ENCODE measurements around the gene TBC1D2B.
"Not testable (repeated sequence)": the region's sequence is repeated elsewhere in the genome, so short reads cannot be mapped to it uniquely, and the experiment has no call there.

TBC1D2B gene

DNA sequence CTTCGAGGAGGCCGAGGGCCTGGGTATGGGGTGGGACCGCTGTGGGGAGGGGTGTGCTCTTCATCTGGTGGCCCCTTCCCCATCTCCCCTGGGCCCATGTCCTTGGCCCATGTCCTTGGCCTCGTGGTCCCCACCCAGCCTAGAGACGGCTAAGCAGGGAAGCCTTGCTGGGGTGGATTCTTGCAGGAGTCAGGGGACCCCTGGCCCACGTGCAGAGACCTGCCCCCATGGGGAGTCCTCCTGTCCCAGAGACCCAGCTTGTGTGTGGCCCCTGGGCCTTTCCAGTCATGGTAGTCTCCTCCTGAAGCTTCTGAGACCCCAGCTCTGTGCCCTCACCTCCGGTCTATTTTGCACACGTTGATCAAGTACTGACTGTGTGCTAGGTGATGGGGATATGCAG is 97.4 kb downstream of the TBC1D2B start:
- H3K4me3 Mint-ChIP-seq: no peak overlapping the region
- peaks cover 8% of the 10 kb centered on the region for H3K4me1 Mint-ChIP-seq
- H3K9me3 Mint-ChIP-seq: no peaks in the 10 kb centered on the region
- no peak for TF ChIP-seq CTCF (IDR thresholded peaks at IDR 0.05; ENCODE audit: unreplicated experiment in 3 of 3)
- H3K27ac Mint-ChIP-seq: no peak overlapping the region
- no peaks in the 10 kb centered on the region for H3K36me3 Mint-ChIP-seq (ENCODE audit: low read depth)
- H3K27me3 Mint-ChIP-seq (ENCODE audit: low read depth): peaks cover 14% of the 10 kb centered on the region

GRCh38 chr15:77979157-77979556 is 98.4 kb downstream of the TBC1D2B start:
- H3K27ac Mint-ChIP-seq; H3K4me3 Mint-ChIP-seq; H3K4me1 Mint-ChIP-seq; H3K9me3 Mint-ChIP-seq; H3K36me3 Mint-ChIP-seq (ENCODE audit: low read depth): not testable (repeated sequence)
- H3K27me3 Mint-ChIP-seq (ENCODE audit: low read depth): peaks cover 12% of the 10 kb centered on the region

DNA sequence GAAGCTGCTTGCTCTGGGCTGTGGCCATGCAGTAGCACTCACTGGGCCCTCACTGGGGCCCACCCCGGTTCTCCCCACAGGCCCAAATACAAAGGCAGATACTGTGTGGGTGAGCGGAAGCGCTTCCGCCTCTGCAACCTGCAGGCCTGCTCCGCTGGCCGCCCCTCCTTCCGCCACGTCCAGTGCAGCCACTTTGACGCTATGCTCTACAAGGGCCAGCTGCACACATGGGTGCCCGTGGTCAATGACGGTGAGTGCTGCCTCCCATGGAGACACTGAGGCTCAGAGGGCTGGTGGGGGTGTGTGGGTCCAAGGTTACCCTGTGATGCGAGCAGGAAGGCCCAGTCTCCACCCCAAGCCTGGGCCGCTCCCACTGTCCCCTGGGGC is 98.8 kb downstream of the TBC1D2B start:
- not testable (repeated sequence) for H3K4me3 Mint-ChIP-seq; H3K36me3 Mint-ChIP-seq (ENCODE audit: low read depth); H3K27me3 Mint-ChIP-seq (ENCODE audit: low read depth); H3K9me3 Mint-ChIP-seq; H3K27ac Mint-ChIP-seq; H3K4me1 Mint-ChIP-seq

- not testable (repeated sequence) for H3K27ac Mint-ChIP-seq; H3K9me3 Mint-ChIP-seq; H3K4me3 Mint-ChIP-seq; H3K27me3 Mint-ChIP-seq (ENCODE audit: low read depth); H3K36me3 Mint-ChIP-seq (ENCODE audit: low read depth); H3K4me1 Mint-ChIP-seq
These were observed 99.4 kb downstream of the TBC1D2B start for GRCh38 chr15:77977903-77978758.

- H3K27me3 Mint-ChIP-seq (ENCODE audit: low read depth); H3K9me3 Mint-ChIP-seq; H3K4me3 Mint-ChIP-seq; H3K36me3 Mint-ChIP-seq (ENCODE audit: low read depth); H3K27ac Mint-ChIP-seq; H3K4me1 Mint-ChIP-seq: not testable (repeated sequence)
These were observed 100.6 kb downstream of the TBC1D2B start for GRCh38 chr15:77976760-77977525.

DNA sequence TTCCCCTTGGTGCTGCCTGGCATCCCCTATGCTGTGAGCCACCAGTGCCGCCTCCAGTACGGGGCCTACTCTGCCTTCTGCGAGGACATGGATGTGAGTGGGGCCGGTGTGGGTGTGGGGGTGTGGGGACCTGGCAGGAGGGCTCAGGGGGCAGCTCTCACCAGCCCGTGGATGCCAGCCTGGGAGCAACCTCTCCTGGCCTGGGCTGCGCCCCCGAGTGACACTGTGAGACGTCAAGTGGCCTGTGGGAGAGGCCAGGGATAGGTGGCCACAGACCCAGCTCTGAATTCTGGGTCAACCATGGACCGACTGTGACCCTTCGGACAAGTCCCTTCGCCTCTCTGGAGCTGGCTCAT is 101.4 kb downstream of the TBC1D2B start:
- not testable (repeated sequence) for H3K27ac Mint-ChIP-seq; H3K9me3 Mint-ChIP-seq; H3K27me3 Mint-ChIP-seq (ENCODE audit: low read depth); H3K36me3 Mint-ChIP-seq (ENCODE audit: low read depth); H3K4me1 Mint-ChIP-seq; H3K4me3 Mint-ChIP-seq

- no peak overlapping the region for H3K4me3 Mint-ChIP-seq
These were observed 102.0 kb downstream of the TBC1D2B start for GRCh38 chr15:77975332-77976094.

More at GRCh38 chr15:77975332-77976094, 102.0 kb downstream of the TBC1D2B start:
- Mint-ChIP-seq H3K27me3 (ENCODE audit: low read depth) (no peaks in the 10 kb centered on the region), H3K4me1 (peaks cover 5% of the 10 kb centered on the region), H3K36me3 (ENCODE audit: low read depth) (no peaks in the 10 kb centered on the region), H3K27ac (no peak overlapping the region), H3K9me3 (no peaks in the 10 kb centered on the region)
- TF ChIP-seq CTCF (IDR thresholded peaks at IDR 0.05; ENCODE audit: unreplicated experiment in 3 of 3): no peak
